ENCODE results near the gene MED19. TPM values are rescaled to one million over a fixed set of nuclear protein-coding genes. Genes with fewer than 3 reads are reported as not detected.
"Not testable (repeated sequence)": the region's sequence is repeated elsewhere in the genome, so short reads cannot be mapped to it uniquely, and the experiment has no call there.

MED19 gene
- total and polyA plus RNA-seq, 3 experiments from 2014 or later, result 16.8 to 19.7 (median 18.4) TPM

GRCh38 chr11:57727185-57727584 lies 15.2 kb upstream of the MED19 start:
- no peaks in the 10 kb centered on the region for H3K9me3 ChIP-seq (ENCODE audit: low read length)
- peaks cover 0 to 27% (median 2%) of the 10 kb centered on the region in 3 donors for H3K36me3 Mint-ChIP-seq
- no peak overlapping the region for H3K27ac ChIP-seq (ENCODE audit: low read depth, low read length)
- no peaks in the 10 kb centered on the region for H3K36me3 ChIP-seq (ENCODE audit: insufficient read depth, low read length)
- H3K9me3 Mint-ChIP-seq, result no peaks in the 10 kb centered on the region
- ChIA-PET CTCF (no interaction called here), POLR2A (no interaction called here)
- no peak for DNase-seq
- H3K4me3 Mint-ChIP-seq, result no peak overlapping the region
- H3K27me3 ChIP-seq (ENCODE audit: insufficient read depth, low read length, poor library complexity, severe bottlenecking), result no peaks in the 10 kb centered on the region
- H3K4me3 ChIP-seq (ENCODE audit: low read length), result no peak overlapping the region
- no peak overlapping the region for H3K27ac Mint-ChIP-seq
- H3K27me3 Mint-ChIP-seq, result no peaks in the 10 kb centered on the region
- H3K4me1 ChIP-seq (ENCODE audit: insufficient read depth, low read length), result no peaks in the 10 kb centered on the region
- H3K4me1 Mint-ChIP-seq, result peaks cover 8 to 30% (median 25%) of the 10 kb centered on the region in 3 donors

GRCh38 chr11:57716726-57717125 lies 4.7 kb upstream of the MED19 start:
- Mint-ChIP-seq H3K36me3 (peaks cover 0 to 37% (median 9%) of the 10 kb centered on the region in 3 donors), H3K4me1 (peaks cover 28 to 40% (median 31%) of the 10 kb centered on the region in 3 donors)
- CTCF ChIA-PET; H3K27me3 ChIP-seq (ENCODE audit: insufficient read depth, low read length, poor library complexity, severe bottlenecking); H3K27ac ChIP-seq (ENCODE audit: low read depth, low read length); POLR2A ChIA-PET; H3K4me3 Mint-ChIP-seq; H3K4me3 ChIP-seq (ENCODE audit: low read length); H3K9me3 Mint-ChIP-seq; DNase-seq; H3K36me3 ChIP-seq (ENCODE audit: insufficient read depth, low read length); H3K9me3 ChIP-seq (ENCODE audit: low read length); H3K27me3 Mint-ChIP-seq; H3K27ac Mint-ChIP-seq: not testable (repeated sequence)
- peaks cover 23% of the 10 kb centered on the region for H3K4me1 ChIP-seq (ENCODE audit: insufficient read depth, low read length)

- ChIA-PET CTCF (interaction anchor here (0.7 to 1.9 kb wide), 3 partner anchors 28 to 810 kb away, joined by 4 read pairs; partner anchors contain the start of genes SELENOH and YPEL4), POLR2A (no interaction called here)
- peak overlapping the region in 7 of 8 donors; percentile 81 to 98 (median 95) for H3K27ac Mint-ChIP-seq
- Histone ChIP-seq H3K27me3 (ENCODE audit: insufficient read depth, low read length, poor library complexity, severe bottlenecking) (no peaks in the 10 kb centered on the region), H3K36me3 (ENCODE audit: insufficient read depth, low read length) (no peaks in the 10 kb centered on the region), H3K4me3 (ENCODE audit: low read length) (peak overlapping the region; percentile 99), H3K4me1 (ENCODE audit: insufficient read depth, low read length) (peaks cover 40% of the 10 kb centered on the region), H3K9me3 (ENCODE audit: low read length) (no peaks in the 10 kb centered on the region), H3K27ac (ENCODE audit: low read depth, low read length) (no peak overlapping the region)
- H3K36me3 Mint-ChIP-seq, result peaks cover 0 to 27% (median 9%) of the 10 kb centered on the region in 3 donors
- DNase-seq, result no peak
- no peaks in the 10 kb centered on the region for H3K9me3 Mint-ChIP-seq
- peak overlapping the region; percentile 93 to 99 (median 98) for H3K4me3 Mint-ChIP-seq
- H3K27me3 Mint-ChIP-seq, result no peaks in the 10 kb centered on the region
- peaks cover 40 to 57% (median 46%) of the 10 kb centered on the region in 3 donors for H3K4me1 Mint-ChIP-seq
Observed at GRCh38 chr11:57713835-57714234, 1.8 kb upstream of the MED19 start.

- CTCF ChIA-PET, result interaction anchor here (0.6 to 1.9 kb wide), 8 partner anchors 17 to 1825 kb away, joined by 3 to 6 read pairs (median 3); partner anchors contain the start of gene SELENOH
- H3K4me1 Mint-ChIP-seq, result peaks cover 42 to 57% (median 53%) of the 10 kb centered on the region in 3 donors
- peak within 1 kb of the TSS; percentile 99 for H3K4me3 ChIP-seq (ENCODE audit: low read length)
Observed at GRCh38 chr11:57712256-57713150, 488 bp upstream of the MED19 start, which contains the start of gene TMX2. TSS of gene TMX2 (plus strand) at chr11:57712593. CDS start at chr11:57712619, 26 bp downstream.

GRCh38 chr11:57709802-57710367 lies 2.1 kb downstream of the MED19 start:
- peaks cover 43 to 58% (median 56%) of the 10 kb centered on the region in 3 donors for H3K4me1 Mint-ChIP-seq
- H3K27ac ChIP-seq (ENCODE audit: low read depth, low read length), result no peak overlapping the region
- peak overlapping the region in 3 of 8 donors; percentile 15 to 53 (median 30) for H3K27ac Mint-ChIP-seq
- no peak for DNase-seq
- H3K4me3 Mint-ChIP-seq, result peak overlapping the region in 1 of 7 donors; percentile 17
- H3K36me3 Mint-ChIP-seq, result peaks cover 0 to 35% (median 7%) of the 10 kb centered on the region in 3 donors
- H3K4me3 ChIP-seq (ENCODE audit: low read length), result no peak overlapping the region
- CTCF ChIA-PET, result interaction anchor here (1.0 to 2.4 kb wide), 3 partner anchors 91 to 179 kb away, joined by 3 to 10 read pairs (median 3); partner anchors contain the start of gene TIMM10
- POLR2A ChIA-PET, result interaction anchor here (0.6 to 0.9 kb wide), 3 partner anchors 39 to 304 kb away, joined by 3 to 8 read pairs (median 3); no protein-coding TSS in a partner anchor
- no peaks in the 10 kb centered on the region for H3K9me3 ChIP-seq (ENCODE audit: low read length)
- peaks cover under 1% of the 10 kb centered on the region for H3K36me3 ChIP-seq (ENCODE audit: insufficient read depth, low read length)
- H3K27me3 ChIP-seq (ENCODE audit: insufficient read depth, low read length, poor library complexity, severe bottlenecking), result no peaks in the 10 kb centered on the region
- no peaks in the 10 kb centered on the region for H3K27me3 Mint-ChIP-seq
- peaks cover 42% of the 10 kb centered on the region for H3K4me1 ChIP-seq (ENCODE audit: insufficient read depth, low read length)
- no peaks in the 10 kb centered on the region for H3K9me3 Mint-ChIP-seq

More at GRCh38 chr11:57712256-57713150, 488 bp upstream of the MED19 start, which contains the start of gene TMX2:
- DNase-seq, result peak; percentile 87 to 93 (median 90)
- H3K36me3 Mint-ChIP-seq, result peaks cover 0 to 27% (median 7%) of the 10 kb centered on the region in 3 donors
- Histone ChIP-seq H3K9me3 (ENCODE audit: low read length) (no peaks in the 10 kb centered on the region), H3K27ac (ENCODE audit: low read depth, low read length) (peak within 1 kb of the TSS; percentile 90), H3K27me3 (ENCODE audit: insufficient read depth, low read length, poor library complexity, severe bottlenecking) (no peaks in the 10 kb centered on the region), H3K36me3 (ENCODE audit: insufficient read depth, low read length) (no peaks in the 10 kb centered on the region), H3K4me1 (ENCODE audit: insufficient read depth, low read length) (peaks cover 43% of the 10 kb centered on the region)
- POLR2A ChIA-PET, result interaction anchor here (0.7 to 1.5 kb wide), 7 partner anchors 10 to 198 kb away, joined by 3 to 10 read pairs (median 4); partner anchors contain the start of gene SELENOH
- H3K9me3 Mint-ChIP-seq, result no peaks in the 10 kb centered on the region
- peak within 1 kb of the TSS; percentile 93 to 99 (median 98) for H3K4me3 Mint-ChIP-seq
- no peaks in the 10 kb centered on the region for H3K27me3 Mint-ChIP-seq
- H3K27ac Mint-ChIP-seq, result peak within 1 kb of the TSS; percentile 81 to 98 (median 98)

- H3K27me3 Mint-ChIP-seq; H3K27ac ChIP-seq (ENCODE audit: low read depth, low read length); H3K27me3 ChIP-seq (ENCODE audit: insufficient read depth, low read length, poor library complexity, severe bottlenecking); POLR2A ChIA-PET; DNase-seq; H3K9me3 ChIP-seq (ENCODE audit: low read length); H3K9me3 Mint-ChIP-seq; H3K4me3 Mint-ChIP-seq; H3K4me3 ChIP-seq (ENCODE audit: low read length): not testable (repeated sequence)
- CTCF ChIA-PET, result interaction anchor here (1.8 to 2.8 kb wide), 2 partner anchors 95 to 137 kb away, joined by 4 to 7 read pairs; partner anchors contain the start of gene UBE2L6
- peaks cover 10% of the 10 kb centered on the region for H3K4me1 ChIP-seq (ENCODE audit: insufficient read depth, low read length)
- H3K36me3 ChIP-seq (ENCODE audit: insufficient read depth, low read length), result peaks cover 10% of the 10 kb centered on the region
- Mint-ChIP-seq H3K27ac (peak overlapping the region in 2 of 8 donors; percentile 26 to 42), H3K4me1 (peaks cover 11 to 17% (median 15%) of the 10 kb centered on the region in 3 donors), H3K36me3 (peaks cover 0 to 58% (median 6%) of the 10 kb centered on the region in 3 donors)
Observed at GRCh38 chr11:57705432-57705831, 6.6 kb downstream of the MED19 start.

GRCh38 chr11:57704932-57705331 lies 7.1 kb downstream of the MED19 start:
- Histone ChIP-seq H3K36me3 (ENCODE audit: insufficient read depth, low read length) (peaks cover 11% of the 10 kb centered on the region), H3K4me1 (ENCODE audit: insufficient read depth, low read length) (peaks cover 8% of the 10 kb centered on the region), H3K4me3 (ENCODE audit: low read length) (no peak overlapping the region), H3K27ac (ENCODE audit: low read depth, low read length) (no peak overlapping the region), H3K9me3 (ENCODE audit: low read length) (no peaks in the 10 kb centered on the region), H3K27me3 (ENCODE audit: insufficient read depth, low read length, poor library complexity, severe bottlenecking) (no peaks in the 10 kb centered on the region)
- ChIA-PET POLR2A (no interaction called here), CTCF (interaction anchor here (1.8 kb wide), 1 partner anchor 95 kb away, joined by 4 read pairs; no protein-coding TSS in a partner anchor)
- peaks cover 0 to 61% (median 6%) of the 10 kb centered on the region in 3 donors for H3K36me3 Mint-ChIP-seq
- no peaks in the 10 kb centered on the region for H3K27me3 Mint-ChIP-seq
- H3K4me3 Mint-ChIP-seq, result no peak overlapping the region
- peak overlapping the region in 3 of 8 donors; percentile 58 to 80 (median 66) for H3K27ac Mint-ChIP-seq
- H3K9me3 Mint-ChIP-seq, result no peaks in the 10 kb centered on the region
- H3K4me1 Mint-ChIP-seq, result peaks cover 9 to 12% (median 12%) of the 10 kb centered on the region in 3 donors
- no peak for DNase-seq
